ENCODE results near the gene BARD1. TPM values are rescaled to one million over a fixed set of nuclear protein-coding genes. Genes with fewer than 3 reads are reported as not detected.
"Not testable (repeated sequence)": the region's sequence is repeated elsewhere in the genome, so short reads cannot be mapped to it uniquely, and the experiment has no call there.

BARD1 gene
- total RNA-seq, 2 donors from 2014 or later = 10.7 to 13.8 TPM

GRCh38 chr2:214775971-214776370, 33.5 kb downstream of the BARD1 start:
- intact Hi-C loops (cut with DNase I, micrococcal nuclease) = no loop called here
- ATAC-seq = no peak
- no peak for DNase-seq

- intact Hi-C loops (cut with DNase I, micrococcal nuclease) = no loop called here
- ATAC-seq (no peak), DNase-seq (no peak)
These were observed 35.4 kb downstream of the BARD1 start for GRCh38 chr2:214774108-214774507.

- intact Hi-C loops (cut with DNase I, micrococcal nuclease) = no loop called here
- no peak for ATAC-seq
These were observed 37.0 kb downstream of the BARD1 start for GRCh38 chr2:214772443-214773015.

GRCh38 chr2:214765180-214765579, 44.3 kb downstream of the BARD1 start:
- ATAC-seq (no peak), DNase-seq (no peak)
- intact Hi-C loops (cut with DNase I, micrococcal nuclease) = no loop called here

More at GRCh38 chr2:214772443-214773015, 37.0 kb downstream of the BARD1 start:
- DNase-seq = no peak

GRCh38 chr2:214753455-214753854, 56.0 kb downstream of the BARD1 start:
- DNase-seq (no peak), ATAC-seq (no peak)
- intact Hi-C loops (cut with DNase I, micrococcal nuclease) = no loop called here

- ATAC-seq (no peak), DNase-seq (no peak)
- intact Hi-C loops (cut with DNase I, micrococcal nuclease) = no loop called here
These were observed 59.0 kb downstream of the BARD1 start for GRCh38 chr2:214750529-214750928.

GRCh38 chr2:214747992-214748391, 61.5 kb downstream of the BARD1 start:
- no peak for DNase-seq
- intact Hi-C loops (cut with DNase I, micrococcal nuclease) = no loop called here
- ATAC-seq = no peak

- intact Hi-C loops (cut with DNase I, micrococcal nuclease) = no loop called here
- ATAC-seq (no peak), DNase-seq (no peak)
These were observed 67.4 kb downstream of the BARD1 start for GRCh38 chr2:214742119-214742518.

GRCh38 chr2:214740867-214741395, 68.6 kb downstream of the BARD1 start:
- ATAC-seq = no peak
- intact Hi-C loops (cut with DNase I, micrococcal nuclease) = no loop called here
- no peak for DNase-seq

- no peak for ATAC-seq
- intact Hi-C loops (cut with DNase I, micrococcal nuclease) = no loop called here
- no peak for DNase-seq
These were observed 72.3 kb downstream of the BARD1 start for GRCh38 chr2:214737188-214737587.

- intact Hi-C loops (cut with DNase I, micrococcal nuclease) = no loop called here
- DNase-seq (no peak), ATAC-seq (no peak)
These were observed 78.6 kb downstream of the BARD1 start for GRCh38 chr2:214730800-214731407.

- DNase-seq (no peak), ATAC-seq (no peak)
- intact Hi-C loops (cut with DNase I, micrococcal nuclease) = no loop called here
These were observed 79.2 kb downstream of the BARD1 start for GRCh38 chr2:214730248-214730647.

- no peak for ATAC-seq
These were observed 84.7 kb downstream of the BARD1 start for GRCh38 chr2:214724741-214725140.

GRCh38 chr2:214717837-214718236, 91.6 kb downstream of the BARD1 start:
- intact Hi-C loops (cut with DNase I, micrococcal nuclease); ATAC-seq; DNase-seq: not testable (repeated sequence)

More at GRCh38 chr2:214724741-214725140, 84.7 kb downstream of the BARD1 start:
- intact Hi-C loops (cut with DNase I, micrococcal nuclease) = no loop called here
- DNase-seq = no peak

GRCh38 chr2:214716811-214717560, 92.5 kb downstream of the BARD1 start:
- intact Hi-C loops (cut with DNase I, micrococcal nuclease) = no loop called here
- ATAC-seq (no peak), DNase-seq (no peak)

GRCh38 chr2:214715025-214715424, 94.5 kb downstream of the BARD1 start:
- ATAC-seq = no peak
- no peak for DNase-seq

GRCh38 chr2:214713080-214713830, 96.2 kb downstream of the BARD1 start:
- intact Hi-C loops (cut with DNase I, micrococcal nuclease) = no loop called here
- no peak for ATAC-seq
- no peak for DNase-seq

More at GRCh38 chr2:214715025-214715424, 94.5 kb downstream of the BARD1 start:
- intact Hi-C loops (cut with DNase I, micrococcal nuclease) = no loop called here

GRCh38 chr2:214710729-214711128, 98.8 kb downstream of the BARD1 start:
- DNase-seq (no peak), ATAC-seq (no peak)
- intact Hi-C loops (cut with DNase I, micrococcal nuclease) = no loop called here

GRCh38 chr2:214706986-214707385, 102.5 kb downstream of the BARD1 start:
- no peak for DNase-seq

More at GRCh38 chr2:214706986-214707385, 102.5 kb downstream of the BARD1 start:
- no peak for ATAC-seq
- intact Hi-C loops (cut with DNase I, micrococcal nuclease) = no loop called here
